HG03066 (cell line): ENCODE measurements around the gene NCAPH2.
"Not testable (repeated sequence)": the region's sequence is repeated elsewhere in the genome, so short reads cannot be mapped to it uniquely, and the experiment has no call there.

Source experiments
- ATAC-seq: cut with Tn5 transposase; IDR thresholded peaks from one replicate; pipeline ENCODE4 v1.9.1; 2021; ENCODE audit warnings: low read depth; ENCODE audit not compliant: unreplicated experiment

The NCAPH2 gene

DNA sequence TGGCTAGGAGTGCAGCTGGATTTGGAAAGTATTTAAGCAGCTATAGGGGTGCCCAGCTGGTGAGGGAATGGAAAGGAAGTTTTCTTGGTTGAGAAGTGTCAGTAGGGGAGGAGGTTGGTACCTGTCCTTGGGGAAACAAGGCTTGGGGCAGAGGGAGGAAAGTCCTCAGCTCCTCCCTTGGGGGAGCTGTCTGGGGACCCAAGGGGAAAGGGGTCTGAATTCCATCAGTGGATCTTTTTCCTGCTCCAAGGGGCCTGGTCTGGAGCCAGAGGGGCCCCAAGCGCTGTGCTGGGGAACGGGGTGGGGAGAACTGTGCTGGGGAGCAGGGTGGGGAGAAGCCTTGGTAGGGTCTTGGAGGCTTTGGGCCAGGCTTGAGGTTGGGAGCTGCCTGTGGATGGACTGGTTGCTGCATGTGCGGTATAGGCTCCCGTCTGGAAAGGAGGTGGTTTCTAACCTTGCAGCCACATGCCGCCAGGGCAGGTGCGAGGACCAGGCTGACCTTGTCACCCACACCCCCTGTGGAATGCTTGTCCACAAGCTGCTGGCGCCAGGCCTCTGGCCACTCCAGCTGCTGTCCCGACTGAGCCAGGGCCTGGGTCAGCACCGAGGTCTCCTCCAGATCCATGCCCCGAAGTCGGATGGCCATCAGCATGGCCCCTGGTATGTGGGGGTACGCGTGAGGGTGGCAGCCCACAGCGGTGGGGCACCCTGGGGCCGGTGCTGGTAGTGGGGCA is 20.8 kb downstream of the NCAPH2 start:
- ATAC-seq = no peak

DNA sequence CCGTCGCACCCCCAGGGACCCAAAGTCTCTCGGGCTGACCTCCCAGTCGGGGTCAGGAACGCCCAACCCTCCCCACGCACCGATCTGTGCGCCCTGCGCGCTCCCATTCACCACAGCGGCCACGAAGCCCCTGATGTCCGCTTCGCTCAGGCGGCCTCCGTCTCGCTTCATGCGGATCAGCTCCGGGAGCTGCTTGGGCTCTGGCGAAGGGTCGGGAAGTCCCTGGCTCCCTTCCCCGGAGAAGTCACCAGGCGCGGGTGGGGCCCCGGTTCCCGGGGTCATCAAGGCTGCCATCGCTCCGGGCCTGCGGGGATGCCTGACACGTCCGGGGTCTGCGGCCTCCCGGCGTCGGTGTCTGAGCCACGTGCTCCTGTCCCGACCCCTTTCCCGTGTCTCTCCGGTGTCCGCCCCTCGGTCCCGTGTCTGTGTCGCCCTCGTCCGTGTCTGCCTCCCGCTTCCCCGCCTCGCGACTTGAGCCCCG is 21.4 kb downstream of the NCAPH2 start:
- ATAC-seq = no peak

DNA sequence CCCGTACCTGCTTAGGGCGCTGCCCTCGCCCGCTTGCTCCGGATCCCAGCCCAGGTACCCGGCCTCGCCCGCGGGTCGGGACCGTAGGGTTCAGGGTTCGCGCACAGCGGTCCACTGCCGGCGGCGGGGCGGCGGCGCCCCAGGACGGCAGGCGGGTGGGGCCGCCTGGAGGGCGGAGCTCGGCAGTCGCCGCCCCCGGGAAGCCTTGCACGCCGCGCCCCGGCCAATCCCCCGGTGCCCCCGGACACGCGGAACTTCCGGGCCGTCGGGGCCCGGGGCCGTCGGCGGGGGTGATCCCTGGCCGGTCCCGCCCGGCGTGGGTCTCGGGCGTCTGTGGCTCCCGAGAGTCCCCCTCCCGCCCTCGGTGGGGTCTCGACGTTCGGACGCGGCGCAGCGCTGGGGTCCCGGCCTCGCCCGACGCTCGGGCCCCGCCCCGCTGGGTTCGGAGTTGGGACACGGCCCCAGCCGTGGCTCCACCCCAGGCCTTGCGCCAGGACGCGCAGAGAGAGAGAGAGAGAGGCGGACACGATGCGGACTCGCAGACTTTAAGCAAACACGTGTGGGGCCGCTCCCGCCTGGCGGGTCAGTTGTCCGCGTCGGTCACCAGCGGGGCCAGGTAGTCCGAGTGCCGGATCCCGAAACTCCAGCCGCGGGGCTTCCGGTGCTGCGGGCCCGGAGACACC is 22.0 kb downstream of the NCAPH2 start, which contains the start of gene TYMP:
Gene TYMP, minus strand, starts transcription at position 116 of the 683 bp plus-strand sequence. CDS start 303 bp downstream, outside the sequence.
- ATAC-seq = no peak

DNA sequence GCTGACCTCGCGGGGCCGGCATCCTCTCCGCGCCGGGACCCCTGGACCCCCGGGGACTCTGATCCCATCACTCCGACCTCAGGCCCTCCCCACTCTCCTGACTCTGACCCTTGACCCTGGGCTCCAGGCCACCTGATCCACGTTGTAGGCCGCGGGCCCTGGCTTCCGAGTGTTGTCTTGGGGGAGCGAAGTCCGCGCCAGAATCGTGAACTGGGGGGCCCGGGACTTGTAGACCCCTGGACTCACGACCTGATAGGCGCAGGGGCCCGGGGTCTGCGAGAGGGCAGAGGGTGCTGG is 22.5 kb downstream of the NCAPH2 start:
- no peak for ATAC-seq

DNA sequence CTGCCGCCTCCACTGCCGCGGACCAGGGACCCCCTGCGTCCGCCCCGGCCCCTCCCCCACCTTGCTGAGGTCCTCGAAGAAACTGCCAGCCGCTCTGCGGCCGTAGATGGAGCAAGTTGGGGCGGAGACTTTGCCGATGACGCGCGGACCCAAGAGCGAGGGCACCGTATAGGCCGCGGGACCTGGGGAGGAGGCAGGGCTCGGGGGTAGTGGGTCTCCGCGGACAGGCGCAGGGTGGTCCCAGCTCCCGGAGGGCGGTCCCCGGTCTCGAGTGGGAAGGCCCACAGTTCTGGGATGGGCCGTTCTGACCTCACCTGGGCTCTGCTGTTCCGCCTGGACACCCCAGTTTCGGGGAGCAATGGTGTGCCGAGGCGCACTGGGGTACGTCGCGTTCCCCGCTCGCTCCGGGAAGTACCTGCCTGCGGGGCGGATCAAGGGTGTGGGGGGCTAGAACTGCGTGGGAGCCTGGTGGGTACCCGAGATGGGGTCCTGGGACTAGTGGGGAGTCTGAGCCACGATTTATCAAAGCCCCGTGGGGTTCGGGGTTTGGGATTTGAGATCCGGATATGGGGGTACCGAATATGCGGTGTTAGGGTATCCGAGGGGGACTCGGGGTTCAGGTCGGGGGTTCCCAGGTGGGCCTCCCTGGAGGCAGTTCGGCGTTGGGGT is 23.0 kb downstream of the NCAPH2 start:
- ATAC-seq = no peak

DNA sequence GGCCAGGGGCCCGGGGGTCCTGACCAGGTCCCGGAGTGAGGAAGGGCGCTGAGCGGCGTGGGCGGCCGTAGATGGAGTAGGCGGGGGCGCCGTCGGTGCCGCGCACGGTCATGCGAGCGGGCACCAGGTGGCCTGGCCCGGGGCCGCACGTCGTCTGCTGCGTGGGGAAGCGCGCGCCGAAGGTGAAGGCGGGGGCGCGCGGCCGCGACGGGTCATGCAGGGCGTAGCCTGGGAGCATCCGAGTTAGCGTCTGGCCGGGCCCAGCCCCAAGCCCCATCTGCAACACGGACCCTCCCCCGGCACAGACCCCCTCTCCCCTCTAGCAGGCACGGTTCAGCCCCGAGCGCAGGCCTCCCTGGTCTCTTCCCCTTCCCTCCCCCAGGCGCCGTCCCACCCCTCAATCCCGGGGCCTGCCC is 23.5 kb downstream of the NCAPH2 start:
- no peak for ATAC-seq

DNA sequence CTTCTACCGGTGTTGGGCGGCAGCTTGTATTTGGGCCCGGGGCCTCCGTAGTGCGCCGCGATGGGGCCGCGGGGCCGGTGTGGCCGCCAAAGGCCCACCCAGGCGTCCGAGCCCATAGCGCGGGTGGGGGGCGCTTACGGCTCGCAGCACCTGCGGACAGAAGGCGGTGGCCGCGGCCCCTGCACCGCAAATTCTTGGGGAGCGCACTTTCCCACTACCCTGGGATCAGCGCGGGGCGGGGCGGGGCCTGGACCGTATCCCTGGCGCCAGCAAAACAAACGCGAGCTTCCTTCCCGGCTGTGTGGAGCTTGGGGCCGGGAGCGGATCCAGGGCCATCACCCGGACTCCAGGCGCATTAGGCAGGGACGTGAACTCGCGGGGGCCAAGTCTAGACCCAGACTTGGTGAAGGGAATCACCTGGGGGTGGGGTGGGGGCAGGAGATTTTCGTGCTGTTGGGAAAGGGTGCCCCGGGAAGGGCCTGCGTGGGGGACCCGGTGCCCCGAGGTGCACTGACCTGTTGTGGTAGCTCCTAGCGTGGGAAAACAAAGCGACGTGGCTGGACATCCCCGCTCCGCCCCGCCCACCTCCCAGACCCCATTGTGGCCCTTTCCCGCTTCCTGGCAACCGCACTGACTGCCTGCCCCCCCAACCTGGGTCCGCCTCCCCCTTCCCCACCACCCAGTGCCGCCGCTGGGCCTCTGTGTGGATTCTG is 24.1 kb downstream of the NCAPH2 start:
- no peak for ATAC-seq

DNA sequence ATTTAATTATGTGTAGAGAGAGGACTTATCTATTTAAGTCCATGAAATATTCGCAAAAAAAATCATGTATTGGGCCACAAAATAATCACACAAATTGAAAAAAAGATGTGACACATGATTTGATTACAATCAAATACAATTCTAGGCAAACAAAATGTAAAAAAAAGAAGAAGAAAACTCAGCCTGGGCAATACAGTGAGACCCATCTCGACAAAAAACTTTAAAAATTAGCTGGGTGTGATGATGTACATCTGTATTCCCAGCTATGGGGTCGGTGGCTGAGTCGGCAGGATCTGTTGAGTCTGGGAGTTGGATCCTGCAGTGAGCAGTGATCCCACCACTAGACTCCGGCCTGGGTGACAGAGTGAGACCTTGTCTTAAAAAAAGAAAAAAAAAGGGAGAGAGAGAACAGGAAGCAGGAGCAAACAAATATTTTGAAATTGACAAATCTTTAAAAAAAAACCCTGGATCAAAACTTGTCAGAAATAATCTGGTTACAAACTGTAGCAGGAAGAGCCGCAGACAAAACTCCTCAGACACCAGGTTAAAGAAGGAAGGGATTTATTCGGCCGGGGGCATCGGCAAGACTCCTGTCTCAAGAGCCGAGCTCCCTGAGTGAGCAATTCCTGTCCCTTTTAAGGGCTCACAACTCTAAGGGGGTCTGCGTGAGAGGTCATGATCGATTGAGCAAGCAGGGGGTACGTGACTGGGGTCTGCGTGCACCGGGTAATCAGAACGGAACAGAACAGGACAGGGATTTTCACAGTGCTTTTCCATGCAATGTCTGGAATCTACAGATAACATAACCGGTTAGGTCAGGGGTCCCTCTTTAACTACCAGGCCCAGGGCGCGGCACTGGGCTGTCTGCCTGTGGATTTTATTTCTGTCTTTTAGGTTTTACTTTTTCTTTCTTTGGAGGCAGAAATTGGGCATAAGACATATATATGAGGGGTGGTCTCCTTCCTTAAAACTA is 25.1 kb downstream of the NCAPH2 start:
- no peak for ATAC-seq

DNA sequence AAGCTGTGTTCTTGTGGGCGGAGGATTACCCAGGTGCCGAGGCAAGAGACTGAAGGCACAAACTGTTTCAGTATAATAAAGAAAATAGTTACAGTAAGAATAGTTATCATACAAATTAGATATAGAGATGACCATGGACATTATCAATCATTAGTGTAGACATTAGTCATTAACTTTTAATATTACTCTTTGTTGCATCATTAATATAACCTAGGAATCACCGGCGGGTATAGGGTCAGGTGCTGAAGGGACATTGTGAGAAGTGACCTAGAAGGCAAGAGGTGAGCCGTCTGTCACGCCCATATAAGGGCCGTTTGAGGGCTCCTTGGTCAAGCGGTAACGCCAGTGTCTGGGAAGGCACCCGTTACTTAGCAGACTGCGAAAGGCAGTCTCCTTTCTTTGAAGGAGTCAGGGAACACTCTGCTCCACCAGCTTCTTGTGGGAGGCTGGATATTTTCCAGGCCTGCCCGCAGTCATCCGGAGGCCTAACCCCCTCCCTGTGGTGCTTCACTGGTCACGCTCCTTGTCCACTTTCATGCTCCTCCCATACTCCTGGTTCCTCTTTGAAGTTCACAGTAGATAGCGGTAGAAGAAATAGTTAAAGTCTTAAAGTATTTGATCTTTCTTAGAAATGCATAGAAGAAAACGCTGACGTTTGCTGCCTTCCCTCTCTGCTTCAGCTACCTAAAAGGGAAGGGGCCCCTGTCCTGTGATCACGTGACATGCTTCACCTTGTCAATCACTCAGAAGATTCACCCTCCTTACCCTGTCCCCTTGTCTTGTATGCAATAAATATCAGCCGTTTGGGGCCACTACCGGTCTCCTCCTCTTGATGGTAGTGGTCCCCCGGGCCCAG is 26.1 kb downstream of the NCAPH2 start:
- ATAC-seq = not testable (repeated sequence)

DNA sequence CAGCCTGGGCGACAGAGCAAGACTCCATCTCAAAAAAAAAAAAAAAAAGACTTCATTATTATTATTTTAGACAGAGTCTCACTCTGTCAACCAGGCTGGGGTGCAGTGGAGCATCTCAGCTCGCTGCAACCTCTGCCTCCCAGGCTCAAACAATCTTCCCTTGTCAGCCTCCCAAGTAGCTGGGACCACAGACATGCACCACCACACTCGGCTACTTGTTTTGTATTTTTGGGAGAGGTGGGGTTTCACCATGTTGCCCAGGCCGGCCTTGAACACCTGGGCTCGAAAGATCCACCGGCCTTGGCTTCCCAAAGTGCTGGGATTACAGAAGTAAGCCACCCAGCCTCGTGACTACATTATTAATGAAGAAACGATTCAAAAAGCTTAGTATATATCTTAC is 27.1 kb downstream of the NCAPH2 start:
- no peak for ATAC-seq

DNA sequence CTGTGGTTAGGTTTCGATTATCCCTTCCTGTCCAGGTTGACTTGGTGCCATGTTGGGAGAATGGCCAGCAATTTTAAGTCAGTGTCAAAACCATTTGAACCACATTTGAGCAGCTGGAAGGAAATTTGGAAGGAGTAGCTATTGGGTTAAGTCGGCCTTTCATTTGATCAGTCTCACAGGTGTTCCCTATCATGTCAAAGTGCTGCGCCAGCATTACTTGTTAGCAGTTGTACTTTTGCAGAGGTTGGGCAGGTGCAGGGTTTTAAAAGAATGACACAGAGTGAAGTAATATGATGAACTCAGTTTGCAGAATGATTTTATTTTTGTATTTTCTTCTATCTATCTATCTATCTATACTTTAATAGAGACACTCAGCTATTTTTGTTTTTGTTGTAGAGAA is 28.2 kb downstream of the NCAPH2 start:
- no peak for ATAC-seq

DNA sequence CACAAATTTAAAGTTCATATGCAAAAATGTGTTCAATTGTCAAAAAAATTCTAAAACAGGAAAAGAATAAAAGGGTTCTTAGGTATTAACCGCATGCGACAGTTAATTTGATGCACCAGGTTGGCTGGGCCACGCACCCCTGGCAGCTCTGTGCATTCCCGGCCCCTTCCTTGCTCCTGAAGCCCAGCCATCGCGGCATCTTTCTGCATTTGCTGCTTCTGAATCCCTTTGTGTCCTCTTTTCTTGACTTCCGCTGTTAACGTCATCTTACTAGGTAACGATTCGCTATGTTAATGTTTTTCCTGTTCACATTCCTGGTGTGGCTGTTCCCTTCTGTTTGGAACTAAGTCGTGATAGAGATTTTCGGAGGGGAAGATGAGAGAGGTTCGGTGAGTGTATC is 29.7 kb downstream of the NCAPH2 start:
- no peak for ATAC-seq

DNA sequence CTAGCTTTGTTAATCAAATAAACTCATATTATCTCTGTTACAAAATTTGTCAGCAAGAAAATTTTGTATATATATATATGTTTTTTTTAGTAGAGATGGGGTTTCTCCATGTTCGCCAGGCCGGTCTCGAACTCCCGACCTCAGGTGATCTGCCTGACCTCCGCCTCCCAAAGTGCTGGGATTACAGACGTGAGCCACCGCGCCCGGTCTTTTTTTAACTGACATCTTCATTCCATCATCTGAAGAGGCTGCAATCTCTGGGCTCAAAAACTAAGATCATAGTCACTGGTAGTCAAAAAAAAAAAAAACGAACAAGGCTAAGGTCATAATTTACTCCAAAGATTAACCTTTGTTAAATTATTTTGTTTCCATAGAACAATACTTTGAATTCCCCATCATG is 32.4 kb downstream of the NCAPH2 start:
- no peak for ATAC-seq

DNA sequence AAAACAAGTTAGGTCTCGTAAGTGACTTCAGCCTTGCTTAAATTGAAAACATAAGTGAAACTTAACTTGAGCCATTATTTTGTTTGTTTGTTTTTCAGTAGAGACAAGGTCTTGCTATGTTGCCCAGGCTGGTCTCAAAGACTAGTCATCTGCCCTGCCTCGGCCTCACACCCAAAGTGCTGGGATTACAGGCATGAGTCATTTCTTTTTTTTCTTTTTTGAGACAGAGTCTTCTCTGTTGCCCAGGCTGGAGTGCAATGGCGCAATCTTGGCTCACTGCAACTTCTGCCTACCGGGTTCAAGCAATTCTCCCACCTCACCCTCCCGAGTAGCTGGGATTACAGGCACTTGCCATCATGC is 33.6 kb downstream of the NCAPH2 start:
- not testable (repeated sequence) for ATAC-seq

DNA sequence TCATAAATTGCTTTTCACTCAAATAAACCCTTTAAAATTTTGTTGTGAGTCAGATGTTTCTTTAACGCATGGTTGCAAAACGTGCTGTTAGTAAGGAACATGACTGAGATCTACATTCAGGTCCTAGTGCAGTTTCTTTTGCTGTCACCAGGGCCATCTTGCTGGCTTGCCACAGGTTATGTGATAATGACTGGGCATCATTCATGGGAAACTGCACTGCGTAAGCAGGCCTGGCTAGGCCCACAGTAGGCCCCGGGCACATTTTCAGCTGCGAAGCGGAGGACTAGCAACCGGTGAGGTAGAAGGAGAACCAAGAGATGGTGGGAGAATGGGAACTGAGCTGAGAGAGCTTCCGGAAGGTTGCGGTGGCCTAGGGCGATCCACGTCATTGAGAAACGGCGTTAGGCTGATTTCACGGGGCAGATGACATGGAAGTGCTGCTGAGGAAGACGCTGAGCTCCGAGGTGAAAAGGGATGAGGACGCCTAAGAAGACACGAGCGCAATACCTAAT is 34.4 kb downstream of the NCAPH2 start:
- ATAC-seq = no peak

DNA sequence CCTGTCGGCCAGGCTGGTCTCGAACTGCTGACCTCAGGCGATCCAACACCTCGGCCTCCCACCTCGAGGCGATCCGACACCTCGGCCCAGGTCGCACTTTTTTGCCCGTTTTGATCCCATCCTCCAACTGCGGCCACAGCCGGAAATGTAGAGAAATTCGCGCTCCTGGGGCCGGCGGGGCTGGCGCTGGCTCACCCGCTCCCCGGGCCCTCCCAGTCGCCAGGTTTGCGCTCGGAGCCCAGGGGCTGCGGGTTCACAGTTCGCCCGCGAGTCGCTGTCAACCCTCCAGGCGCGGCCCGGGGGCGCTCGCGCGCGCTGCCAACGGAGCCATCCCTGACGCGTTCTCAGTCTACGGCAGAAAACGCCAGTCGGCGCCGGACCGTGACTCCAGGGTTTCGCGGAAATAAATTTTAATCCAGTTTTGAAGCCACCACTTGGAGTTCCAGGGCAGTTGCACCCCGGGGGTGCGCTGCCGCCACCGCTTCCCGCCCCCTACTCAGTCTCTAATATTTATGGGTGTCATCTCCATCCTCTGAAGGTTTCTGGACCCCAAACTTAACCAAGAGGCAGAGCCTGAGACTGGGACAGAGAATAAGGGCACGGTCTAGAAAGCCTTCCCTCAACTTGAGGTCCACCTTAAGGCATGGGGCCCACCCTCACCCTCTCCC is 36.2 kb downstream of the NCAPH2 start:
- ATAC-seq = no peak

DNA sequence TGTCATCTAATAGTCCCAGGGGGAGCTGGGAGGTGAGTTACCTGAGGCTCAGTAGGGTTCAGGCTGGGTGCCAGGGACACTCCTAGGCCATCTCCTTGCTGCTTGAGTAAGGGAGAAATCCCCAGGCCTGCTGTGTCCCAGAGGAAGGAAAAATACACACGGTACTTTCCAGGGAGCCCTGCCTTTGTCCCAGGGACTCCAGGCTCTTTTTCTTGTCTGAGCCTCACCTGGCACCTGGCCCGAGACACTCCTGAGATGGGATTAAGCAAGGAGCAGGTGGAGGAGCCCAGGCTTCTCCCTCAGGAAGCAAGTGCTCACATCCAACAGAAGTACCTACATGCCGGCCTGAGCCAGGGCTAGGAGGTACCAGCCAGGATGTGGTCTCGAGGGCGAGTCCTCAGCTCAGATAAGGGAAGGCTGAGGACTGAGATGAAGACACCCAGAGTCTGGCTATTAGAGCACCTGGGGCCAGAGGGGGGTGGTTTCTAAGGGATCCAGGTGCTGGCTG is 36.8 kb downstream of the NCAPH2 start:
- ATAC-seq = no peak
